ENCODE results near the gene ZNF789. TPM values are rescaled to one million over a fixed set of nuclear protein-coding genes. Genes with fewer than 3 reads are reported as not detected.

Gene ZNF789
- total and polyA plus RNA-seq, 3 donors from 2014 or later, result 26.2 to 32.0 (median 30.9) TPM

GRCh38 chr7:99493823-99494222 is 21.1 kb downstream of the ZNF789 start:
- Histone ChIP-seq H3K36me3 (ENCODE audit: low read depth, missing control alignments) (peaks cover 4% of the 10 kb centered on the region), H3K4me1 (peaks cover 10% of the 10 kb centered on the region), H3K27me3 (no peaks in the 10 kb centered on the region), H3K4me3 (no peak overlapping the region), H3K27ac (no peak overlapping the region), H3K9me3 (no peaks in the 10 kb centered on the region)
- WGBS, 2 donors, result 93 to 96% methylated on average over 6 of the region's 6 CpGs
- DNase-seq, result no peak
- intact Hi-C loops (cut with DNase I; ENCODE audit: low total_unique reads), result no loop called here
- TF ChIP-seq CTCF (IDR thresholded peaks at IDR 0.05) (no peak), POLR2A (IDR thresholded peaks at IDR 0.05) (no peak)

GRCh38 chr7:99497766-99498545 is 25.3 kb downstream of the ZNF789 start:
- no peaks in the 10 kb centered on the region for H3K27me3 ChIP-seq
- DNase-seq, result no peak
- no peak overlapping the region for H3K27ac ChIP-seq
- peaks cover 4% of the 10 kb centered on the region for H3K36me3 ChIP-seq (ENCODE audit: low read depth, missing control alignments)
- intact Hi-C loops (cut with DNase I; ENCODE audit: low total_unique reads), result no loop called here
- TF ChIP-seq CTCF (IDR thresholded peaks at IDR 0.05) (no peak), POLR2A (IDR thresholded peaks at IDR 0.05) (no peak)
- H3K9me3 ChIP-seq, result no peaks in the 10 kb centered on the region
- WGBS, 2 donors, result 70 to 71% methylated on average over 6 of the region's 6 CpGs
- H3K4me1 ChIP-seq, result peaks cover 11% of the 10 kb centered on the region
- H3K4me3 ChIP-seq, result peak overlapping the region in 1 of 2 donors; percentile 96

DNA sequence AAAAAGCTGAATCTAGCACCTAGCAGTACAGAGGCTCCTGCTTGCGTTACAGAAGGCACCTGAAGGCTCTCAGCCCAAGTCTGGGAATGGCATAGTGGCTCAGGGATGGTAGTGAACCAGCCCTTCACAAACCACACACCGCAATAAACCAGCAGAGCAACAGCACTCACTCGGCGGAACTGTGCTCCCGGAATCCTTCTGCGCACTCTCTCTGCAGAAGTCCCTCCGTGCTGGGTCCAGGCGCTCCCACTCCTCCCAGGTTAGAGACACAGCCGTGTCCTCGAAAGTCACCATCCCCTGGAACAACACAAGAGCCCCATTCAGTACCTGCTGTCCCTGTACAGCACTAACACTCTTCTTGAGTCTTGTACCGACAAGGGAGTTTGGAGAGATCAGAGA is 25.9 kb downstream of the ZNF789 start:
- TF ChIP-seq POLR2A (IDR thresholded peaks at IDR 0.05) (no peak), CTCF (IDR thresholded peaks at IDR 0.05) (no peak)
- Histone ChIP-seq H3K27ac (no peak overlapping the region), H3K27me3 (no peaks in the 10 kb centered on the region), H3K4me1 (peaks cover 11% of the 10 kb centered on the region), H3K4me3 (peak overlapping the region in 1 of 2 donors; percentile 96), H3K36me3 (ENCODE audit: low read depth, missing control alignments) (peaks cover 1% of the 10 kb centered on the region), H3K9me3 (no peaks in the 10 kb centered on the region)
- WGBS, 2 donors, result 41 to 55% methylated on average over 6 to 11 of the region's 11 CpGs
- no peak for DNase-seq
- intact Hi-C loops (cut with DNase I; ENCODE audit: low total_unique reads), result no loop called here

DNA sequence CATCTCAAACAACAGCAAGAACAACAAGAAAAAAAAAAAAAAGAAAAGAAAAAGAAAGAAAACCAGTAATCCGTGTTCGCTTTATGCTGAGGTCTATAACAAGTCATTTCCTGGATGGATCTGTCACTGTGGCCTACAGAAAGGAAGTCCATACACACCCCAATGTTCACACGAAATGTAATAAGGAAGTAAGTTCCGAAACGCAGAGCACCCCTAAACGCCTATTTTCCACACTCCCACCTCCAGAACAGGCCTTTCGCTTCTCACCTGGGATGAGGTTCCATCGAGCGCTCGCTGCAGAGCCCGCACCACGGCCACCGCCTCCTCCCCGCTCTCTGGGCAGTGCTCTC is 26.7 kb downstream of the ZNF789 start:
- Histone ChIP-seq H3K9me3 (no peaks in the 10 kb centered on the region), H3K4me3 (peak overlapping the region; percentile 83 to 96), H3K27ac (peak overlapping the region; percentile 86 to 91), H3K27me3 (no peaks in the 10 kb centered on the region), H3K4me1 (peaks cover 11% of the 10 kb centered on the region), H3K36me3 (ENCODE audit: low read depth, missing control alignments) (no peaks in the 10 kb centered on the region)
- 0 to 2% methylated on average over 14 of the region's 14 CpGs for WGBS, 2 donors
- no peak for DNase-seq
- intact Hi-C loops (cut with DNase I; ENCODE audit: low total_unique reads), result no loop called here
- TF ChIP-seq CTCF (IDR thresholded peaks at IDR 0.05), result no peak
- no peak for TF ChIP-seq POLR2A (IDR thresholded peaks at IDR 0.05)

Data from testis (tissue), 3 donors.